Esophagus muscularis mucosa (tissue), 4 donors: ENCODE results near the gene C17orf50. TPM values are rescaled to one million over a fixed set of nuclear protein-coding genes. Genes with fewer than 3 reads are reported as not detected.

Experiments
- DNase-seq: peaks from one replicate; pipeline ENCODE4 v3.0.0-alpha.2; 2017; ENCODE audit errors: extremely low spot score
- H3K27ac ChIP-seq, 4 donors: fragments of 200-600 bp; sonication (generic); replicated peaks in 1 of 4; 1 replicate in 3 of 4; 2 replicates in 1 of 4; pipeline ENCODE4 v1.5.1; 2016 to 2019; ENCODE audit warnings: mild to moderate bottlenecking in 1 of 4
- H3K27me3 ChIP-seq, 4 donors: fragments of 200-600 bp; sonication (generic); one replicate each; pipeline versions ENCODE4 v1.5.1 to v1.6.0; 2016 to 2019
- H3K36me3 ChIP-seq, 4 donors: fragments of 200-600 bp; sonication (generic); one replicate each; pipeline ENCODE4 v1.5.1; 2016 to 2019
- H3K4me1 ChIP-seq, 4 donors: fragments of 200-600 bp; sonication (generic); one replicate each; pipeline ENCODE4 v1.5.1; 2016 to 2019
- H3K4me3 ChIP-seq, 4 donors: fragments of 200-600 bp; sonication (generic); 1 replicate in 2 of 4; 2 replicates in 2 of 4; pipeline ENCODE4 v1.5.1; 2016 to 2019; ENCODE audit warnings: mild to moderate bottlenecking in 4 of 4, moderate library complexity in 1 of 4
- H3K9me3 ChIP-seq, 4 donors: fragments of 200-600 bp; sonication (generic); 1 replicate in 3 of 4; 2 replicates in 1 of 4; pipeline ENCODE4 v1.5.1; 2016 to 2019
- CTCF ChIP-seq, 3 experiments: fragments of 200-600 bp in 2 of 3; fragments of 450-650 bp in 1 of 3; sonication (generic) in 2 of 3; IDR thresholded peaks; one replicate each; pipeline ENCODE4 v1.5.1; 2017 to 2019; ENCODE audit warnings: antibody characterized with exemption in 3 of 3, mild to moderate bottlenecking in 2 of 3, moderate library complexity in 1 of 3
- EP300 ChIP-seq: sonication (generic); formaldehyde crosslinking; IDR thresholded peaks from one replicate; pipeline ENCODE4 v1.6.1; 2017; ENCODE audit warnings: antibody characterized with exemption
- POLR2A ChIP-seq: fragments of 450-650 bp; IDR thresholded peaks from one replicate; pipeline ENCODE4 v1.6.1; 2017; ENCODE audit warnings: antibody characterized with exemption, moderate library complexity, mild to moderate bottlenecking, low read depth
- POLR2AphosphoS5 ChIP-seq, 2 donors: sonication (generic); formaldehyde crosslinking; IDR thresholded peaks; one replicate each; pipeline ENCODE4 v1.6.1; 2017; ENCODE audit warnings: antibody characterized with exemption in 2 of 2
- WGBS: methylation state at CpG from one replicate; pipeline ENCODE4 v1.1.5; 2018; 5-methylcytosine and 5-hydroxymethylcytosine counted together
- intact Hi-C: fragments of 100-400 bp; cut with DNase I; formaldehyde crosslinking; loops from one replicate; pipeline ENCODE4 v1.15.1; 2023
- total RNA-seq, 4 donors: library from RNA; depleted of rRNA; stranded (reverse); fragments of >200 nt; gene quantifications; one replicate each; pipeline versions ENCODE4 v1.1.0 to v1.2.1, GENCODE V29; 2016

Gene C17orf50
- total RNA-seq, 4 donors from 2014 or later: not detected

DNA sequence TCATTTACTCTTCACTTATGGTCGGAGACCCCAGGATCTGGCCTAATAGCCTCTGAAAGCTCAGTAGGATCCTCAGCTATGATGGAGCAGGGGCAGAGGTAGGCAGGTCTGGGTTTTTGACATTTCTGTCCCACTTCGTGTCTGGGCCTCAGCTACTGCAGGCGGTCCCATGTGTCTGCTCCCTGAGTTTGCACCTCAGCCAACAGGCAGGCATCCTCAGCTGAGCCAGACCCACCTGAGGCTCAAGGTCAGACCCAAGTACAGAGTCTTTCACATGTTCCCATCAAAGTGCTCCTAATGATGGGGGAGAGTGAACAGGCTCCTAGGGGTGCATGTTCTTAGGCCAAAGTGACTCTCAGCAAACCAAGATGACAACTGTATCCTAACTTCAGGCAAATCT is 32.1 kb upstream of the C17orf50 start:
- TF ChIP-seq CTCF (IDR thresholded peaks at IDR 0.05) (no peak), POLR2A (no peak), POLR2AphosphoS5 (IDR thresholded peaks at IDR 0.05) (no peak), EP300 (no peak)
- Histone ChIP-seq H3K36me3 (peaks cover 19 to 49% (median 28%) of the 10 kb centered on the region in 4 donors), H3K4me1 (peaks cover 28 to 85% (median 74%) of the 10 kb centered on the region in 4 donors), H3K9me3 (no peaks in the 10 kb centered on the region), H3K4me3 (no peak overlapping the region), H3K27me3 (no peaks in the 10 kb centered on the region), H3K27ac (peak overlapping the region in 3 of 4 donors; percentile 22 to 75 (median 66))
- DNase-seq: no peak
- 50% methylated on average over 1 of the region's 3 CpGs for WGBS
- intact Hi-C loops: no loop called here

DNA sequence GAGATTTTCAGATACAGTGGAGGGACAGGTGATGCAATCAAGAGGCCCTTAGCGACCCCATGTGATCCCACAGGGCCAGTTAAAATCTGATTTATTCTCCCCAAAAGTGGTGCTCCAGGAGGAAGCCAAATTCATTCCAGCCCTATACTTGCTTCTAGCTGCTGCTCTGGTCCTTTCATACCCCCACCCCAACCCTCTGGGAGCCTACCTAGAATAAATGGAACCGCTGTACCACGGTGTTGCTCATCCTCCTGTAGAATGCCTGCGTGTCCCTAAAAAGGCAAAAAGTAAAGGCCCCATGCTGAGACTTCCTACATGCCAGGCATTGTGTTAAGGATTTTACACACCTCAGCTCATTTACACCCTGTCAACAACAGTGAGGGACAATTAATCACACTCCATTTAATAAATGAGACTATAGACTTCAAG is 31.3 kb upstream of the C17orf50 start:
- Histone ChIP-seq H3K27me3 (no peaks in the 10 kb centered on the region), H3K36me3 (peaks cover 11 to 40% (median 19%) of the 10 kb centered on the region in 4 donors), H3K27ac (no peak overlapping the region), H3K4me1 (peaks cover 28 to 85% (median 74%) of the 10 kb centered on the region in 4 donors), H3K4me3 (no peak overlapping the region), H3K9me3 (no peaks in the 10 kb centered on the region)
- DNase-seq: no peak
- 74% methylated on average over 4 of the region's 4 CpGs for WGBS
- intact Hi-C loops: no loop called here
- TF ChIP-seq POLR2A: no peak
- no peak for TF ChIP-seq EP300
- no peak for TF ChIP-seq POLR2AphosphoS5 (IDR thresholded peaks at IDR 0.05)
- TF ChIP-seq CTCF (IDR thresholded peaks at IDR 0.05): no peak

DNA sequence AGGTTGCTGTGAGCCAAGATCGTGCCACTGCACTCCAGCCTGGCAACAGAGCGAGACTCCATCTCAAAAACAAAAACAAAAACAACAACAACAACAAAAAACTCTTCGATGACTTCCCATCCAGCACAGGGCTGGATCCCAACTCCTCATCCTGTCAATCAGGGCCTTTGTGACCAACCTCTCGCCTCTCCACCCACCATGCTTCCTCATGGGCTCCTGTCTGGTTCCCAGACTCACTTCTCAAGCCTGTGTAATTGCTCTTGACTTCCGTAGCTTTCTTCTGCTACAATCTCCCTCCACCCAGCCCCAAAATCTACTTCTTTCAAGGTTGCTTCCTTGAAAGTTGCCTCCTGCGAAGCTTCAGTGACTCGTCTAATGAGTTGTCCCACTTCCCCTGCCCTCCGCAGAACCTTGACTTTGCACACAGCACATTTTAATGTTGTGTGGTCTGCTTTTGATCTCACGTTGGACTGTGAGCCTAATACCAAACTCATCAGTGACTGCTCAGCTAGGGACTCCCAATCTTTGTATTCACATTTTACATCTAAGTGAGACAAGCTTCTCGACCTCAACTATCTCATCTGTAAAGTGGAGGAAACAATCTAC is 30.2 kb upstream of the C17orf50 start:
- TF ChIP-seq EP300 (no peak), POLR2A (no peak), CTCF (IDR thresholded peaks at IDR 0.05) (no peak), POLR2AphosphoS5 (IDR thresholded peaks at IDR 0.05) (no peak)
- Histone ChIP-seq H3K4me3 (no peak overlapping the region), H3K27ac (no peak overlapping the region), H3K27me3 (no peaks in the 10 kb centered on the region), H3K4me1 (peaks cover 28 to 81% (median 71%) of the 10 kb centered on the region in 4 donors), H3K9me3 (no peaks in the 10 kb centered on the region), H3K36me3 (peaks cover 0 to 29% (median 8%) of the 10 kb centered on the region in 4 donors)
- WGBS: 85% methylated on average over 10 of the region's 10 CpGs
- DNase-seq: no peak
- intact Hi-C loops: no loop called here

DNA sequence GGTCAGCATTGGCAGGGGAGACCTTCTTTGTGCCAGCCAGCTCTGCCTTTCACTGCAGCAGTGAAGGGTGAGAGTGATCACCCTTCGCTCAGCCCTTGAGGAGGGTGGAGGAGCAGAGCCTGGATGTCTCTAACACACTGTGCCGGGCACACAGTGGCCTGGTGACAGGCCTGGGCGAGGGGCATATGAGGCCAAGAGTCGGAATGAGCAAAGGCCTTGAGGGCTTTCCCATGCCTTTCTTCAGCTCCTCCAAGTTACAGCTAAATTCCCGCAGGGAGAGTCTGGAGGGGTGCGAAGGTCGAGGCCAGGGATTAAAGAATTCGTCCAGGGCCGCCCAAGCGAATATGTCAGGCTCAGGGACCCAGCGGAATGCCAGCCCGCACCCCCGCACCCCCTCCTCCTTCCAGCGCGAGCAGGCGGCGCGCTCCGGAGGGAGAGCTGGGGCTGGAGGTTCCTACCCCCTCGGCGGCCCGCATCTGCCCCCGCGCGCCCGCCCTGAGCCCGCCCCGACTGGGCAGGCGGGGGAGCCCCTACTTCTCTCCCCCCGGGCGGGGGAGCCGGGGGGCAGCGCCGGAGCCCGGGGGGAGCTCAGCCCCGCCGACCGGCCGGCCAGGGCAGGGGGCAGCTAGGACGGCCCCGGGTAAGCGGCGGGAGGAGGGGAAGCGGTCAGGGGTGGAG is 29.3 kb upstream of the C17orf50 start, which contains the start of gene RASL10B:
Gene RASL10B, plus strand, starts transcription at position 401 of the 678 bp plus-strand sequence. CDS start 3,546 bp downstream, outside the sequence.
- intact Hi-C loops: no loop called here
- Histone ChIP-seq H3K27ac (peak within 1 kb of the TSS; percentile 60 to 77 (median 68)), H3K9me3 (no peaks in the 10 kb centered on the region), H3K36me3 (peaks cover 0 to 21% (median 2%) of the 10 kb centered on the region in 4 donors), H3K4me1 (peaks cover 20 to 73% (median 62%) of the 10 kb centered on the region in 4 donors), H3K27me3 (no peaks in the 10 kb centered on the region), H3K4me3 (peak within 1 kb of the TSS; percentile 69 to 88 (median 80))
- DNase-seq: peak; percentile 90
- TF ChIP-seq POLR2AphosphoS5 (IDR thresholded peaks at IDR 0.05) (peak in 1 of 2 donors; percentile 51), POLR2A (no peak)
- WGBS: no CpG with 5 or more reads among the region's 44 CpGs
